ENCODE measurements around the gene ANGPTL2.

The ANGPTL2 gene

DNA sequence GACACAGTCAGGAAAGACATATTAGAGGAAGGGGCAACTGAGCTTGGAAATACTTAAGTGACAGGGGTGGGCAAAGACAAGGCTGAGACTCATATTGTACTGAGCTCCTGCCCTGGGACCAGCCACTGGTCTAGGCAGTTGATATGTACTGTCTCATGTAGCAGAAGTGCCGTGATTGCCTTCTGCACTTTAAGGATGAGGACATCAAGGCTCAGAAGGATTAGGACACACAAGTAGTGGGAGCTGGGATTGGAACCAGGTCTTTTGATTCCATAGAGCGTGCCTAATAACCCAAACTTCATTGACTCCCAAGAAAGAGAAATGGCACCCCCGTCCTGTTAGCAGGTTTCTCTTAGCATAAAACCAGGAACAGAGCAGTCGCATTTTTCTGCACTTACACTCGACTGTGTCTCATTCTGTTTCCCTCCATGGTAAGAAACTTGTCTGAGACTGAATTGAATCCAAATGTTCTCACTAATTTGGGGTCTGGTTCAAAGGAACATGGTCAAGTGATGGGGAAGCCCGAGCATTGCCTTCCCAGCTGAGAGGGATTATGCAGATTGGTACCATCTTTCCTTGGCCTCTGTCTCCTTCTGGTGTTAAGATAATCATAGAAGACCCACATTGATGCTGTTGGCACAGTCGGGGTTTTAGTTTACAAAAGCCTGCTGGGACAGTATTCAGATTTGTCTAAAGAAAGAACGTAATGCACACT lies 70.4 kb downstream of the ANGPTL2 start:
- Histone ChIP-seq H3K27ac (ENCODE audit: low read length) (no peak overlapping the region), H3K36me3 (replicated peaks; ENCODE audit: low read depth, low read length) (no peaks in the 10 kb centered on the region), H3K9ac (ENCODE audit: low read length) (no peak overlapping the region), H3K4me2 (ENCODE audit: low read length) (no peak overlapping the region), H3K27me3 (ENCODE audit: low read depth, low read length) (no peaks in the 10 kb centered on the region), H3K9me3 (ENCODE audit: insufficient read depth, low read length) (no peaks in the 10 kb centered on the region), H3K4me3 (ENCODE audit: low read length) (no peak overlapping the region), H2AFZ (ENCODE audit: low read depth, low read length) (no peak overlapping the region), H3K79me2 (ENCODE audit: low read length) (no peaks in the 10 kb centered on the region), H4K20me1 (ENCODE audit: insufficient read depth, low read length) (no peaks in the 10 kb centered on the region), H3K4me1 (ENCODE audit: low read length) (peaks cover 7% of the 10 kb centered on the region)
- TF ChIP-seq, protein P1, sequence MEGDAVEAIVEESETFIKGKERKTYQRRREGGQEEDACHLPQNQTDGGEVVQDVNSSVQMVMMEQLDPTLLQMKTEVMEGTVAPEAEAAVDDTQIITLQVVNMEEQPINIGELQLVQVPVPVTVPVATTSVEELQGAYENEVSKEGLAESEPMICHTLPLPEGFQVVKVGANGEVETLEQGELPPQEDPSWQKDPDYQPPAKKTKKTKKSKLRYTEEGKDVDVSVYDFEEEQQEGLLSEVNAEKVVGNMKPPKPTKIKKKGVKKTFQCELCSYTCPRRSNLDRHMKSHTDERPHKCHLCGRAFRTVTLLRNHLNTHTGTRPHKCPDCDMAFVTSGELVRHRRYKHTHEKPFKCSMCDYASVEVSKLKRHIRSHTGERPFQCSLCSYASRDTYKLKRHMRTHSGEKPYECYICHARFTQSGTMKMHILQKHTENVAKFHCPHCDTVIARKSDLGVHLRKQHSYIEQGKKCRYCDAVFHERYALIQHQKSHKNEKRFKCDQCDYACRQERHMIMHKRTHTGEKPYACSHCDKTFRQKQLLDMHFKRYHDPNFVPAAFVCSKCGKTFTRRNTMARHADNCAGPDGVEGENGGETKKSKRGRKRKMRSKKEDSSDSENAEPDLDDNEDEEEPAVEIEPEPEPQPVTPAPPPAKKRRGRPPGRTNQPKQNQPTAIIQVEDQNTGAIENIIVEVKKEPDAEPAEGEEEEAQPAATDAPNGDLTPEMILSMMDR (IDR thresholded peaks at IDR 0.05; ENCODE audit: low read depth, low read length): no peak
- TF ChIP-seq EZH2phosphoT487 (IDR thresholded peaks at IDR 0.05; ENCODE audit: low read depth): no peak

DNA sequence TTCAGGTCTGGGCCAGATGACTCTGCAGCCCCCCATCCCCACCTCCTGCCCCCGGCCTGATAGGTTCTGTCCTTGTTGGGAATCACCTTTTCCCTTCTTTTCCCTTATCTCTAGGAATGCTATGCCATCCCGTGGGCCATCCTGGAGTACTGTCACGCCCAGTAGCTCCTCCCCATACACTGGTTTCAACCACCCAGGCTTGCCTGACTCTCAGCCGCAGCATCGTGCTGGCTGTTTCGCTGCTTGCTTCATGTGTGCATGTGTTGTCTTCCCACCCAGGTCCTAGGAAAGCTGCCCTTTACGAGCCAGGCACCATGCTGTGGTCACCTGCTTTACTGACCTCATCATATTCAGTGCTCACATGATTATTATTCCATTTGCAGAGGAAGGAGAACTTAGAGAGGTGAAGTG lies 71.8 kb downstream of the ANGPTL2 start:
- no peaks in the 10 kb centered on the region for H4K20me1 ChIP-seq (ENCODE audit: insufficient read depth, low read length)
- no peak overlapping the region for H3K4me2 ChIP-seq (ENCODE audit: low read length)
- H3K79me2 ChIP-seq (ENCODE audit: low read length): no peaks in the 10 kb centered on the region
- H3K4me1 ChIP-seq (ENCODE audit: low read length): peaks cover 7% of the 10 kb centered on the region
- no peaks in the 10 kb centered on the region for H3K36me3 ChIP-seq (replicated peaks; ENCODE audit: low read depth, low read length)
- no peak overlapping the region for H2AFZ ChIP-seq (ENCODE audit: low read depth, low read length)
- H3K9me3 ChIP-seq (ENCODE audit: insufficient read depth, low read length): no peaks in the 10 kb centered on the region
- TF ChIP-seq, protein P1 (IDR thresholded peaks at IDR 0.05; ENCODE audit: low read depth, low read length): no peak
- TF ChIP-seq EZH2phosphoT487 (IDR thresholded peaks at IDR 0.05; ENCODE audit: low read depth): no peak
- no peak overlapping the region for H3K27ac ChIP-seq (ENCODE audit: low read length)
- H3K27me3 ChIP-seq (ENCODE audit: low read depth, low read length): no peaks in the 10 kb centered on the region; the same call in 1 of the 2 replicates
- H3K4me3 ChIP-seq (ENCODE audit: low read length): no peak overlapping the region
- H3K9ac ChIP-seq (ENCODE audit: low read length): no peak overlapping the region

DNA sequence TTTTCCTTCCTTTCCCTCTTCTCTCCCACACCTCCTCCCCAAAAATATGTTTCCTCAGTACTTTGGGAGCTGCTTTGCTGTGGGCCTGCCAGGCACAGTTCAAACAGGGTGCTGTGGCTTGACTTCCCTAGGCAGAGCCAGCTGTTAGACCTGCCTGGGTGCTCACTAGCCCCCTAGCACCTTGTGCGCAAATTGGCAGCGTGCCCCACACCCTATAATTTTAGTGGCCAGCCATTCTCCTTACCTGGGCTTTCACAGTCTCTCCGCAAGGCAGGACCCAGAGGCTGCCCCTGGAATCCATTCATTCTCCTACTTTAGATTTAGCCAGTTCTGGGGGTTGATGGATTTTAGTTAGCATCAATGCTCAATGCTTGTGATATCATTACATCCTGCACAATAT lies 72.3 kb downstream of the ANGPTL2 start:
- no peak overlapping the region for H2AFZ ChIP-seq (ENCODE audit: low read depth, low read length)
- H3K4me3 ChIP-seq (ENCODE audit: low read length): no peak overlapping the region

DNA sequence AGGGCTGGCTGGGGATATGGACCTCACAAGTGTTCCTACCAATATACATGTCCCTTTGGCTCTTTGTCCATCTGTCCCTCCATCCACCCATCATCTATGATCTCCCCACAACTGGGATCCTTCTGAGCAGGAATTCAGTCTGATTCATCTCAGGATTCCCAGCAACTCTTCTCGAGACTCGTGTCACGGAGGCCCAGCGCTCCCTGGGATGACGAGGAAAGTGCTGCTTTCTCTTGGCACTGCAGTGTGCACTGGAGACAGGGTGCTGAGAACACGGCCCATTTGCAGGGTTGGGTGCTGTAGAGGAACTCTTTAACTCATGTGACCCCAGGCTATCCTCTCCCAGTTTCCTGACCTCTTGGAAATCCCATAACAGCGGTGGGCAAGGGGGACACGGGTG lies 72.9 kb downstream of the ANGPTL2 start:
- TF ChIP-seq, protein P1 (IDR thresholded peaks at IDR 0.05; ENCODE audit: low read depth, low read length): no peak
- TF ChIP-seq EZH2phosphoT487 (IDR thresholded peaks at IDR 0.05; ENCODE audit: low read depth): no peak
- Histone ChIP-seq H3K9ac (ENCODE audit: low read length) (no peak overlapping the region), H3K4me2 (ENCODE audit: low read length) (no peak overlapping the region), H3K9me3 (ENCODE audit: insufficient read depth, low read length) (no peaks in the 10 kb centered on the region), H2AFZ (ENCODE audit: low read depth, low read length) (no peak overlapping the region), H3K79me2 (ENCODE audit: low read length) (no peaks in the 10 kb centered on the region), H3K36me3 (replicated peaks; ENCODE audit: low read depth, low read length) (no peaks in the 10 kb centered on the region), H3K27me3 (ENCODE audit: low read depth, low read length) (peaks cover 4% of the 10 kb centered on the region; the same call in 1 of the 2 replicates), H3K4me3 (ENCODE audit: low read length) (no peak overlapping the region), H3K27ac (ENCODE audit: low read length) (no peak overlapping the region), H3K4me1 (ENCODE audit: low read length) (peaks cover 7% of the 10 kb centered on the region), H4K20me1 (ENCODE audit: insufficient read depth, low read length) (no peaks in the 10 kb centered on the region)

More for the DNA sequence above, 72.3 kb downstream of the ANGPTL2 start:
- no peaks in the 10 kb centered on the region for H3K79me2 ChIP-seq (ENCODE audit: low read length)
- no peak overlapping the region for H3K9ac ChIP-seq (ENCODE audit: low read length)
- H3K4me2 ChIP-seq (ENCODE audit: low read length): no peak overlapping the region
- TF ChIP-seq, protein P1 (IDR thresholded peaks at IDR 0.05; ENCODE audit: low read depth, low read length): no peak
- TF ChIP-seq EZH2phosphoT487 (IDR thresholded peaks at IDR 0.05; ENCODE audit: low read depth): no peak
- peaks cover 7% of the 10 kb centered on the region for H3K4me1 ChIP-seq (ENCODE audit: low read length)
- no peaks in the 10 kb centered on the region for H3K9me3 ChIP-seq (ENCODE audit: insufficient read depth, low read length)
- H3K36me3 ChIP-seq (replicated peaks; ENCODE audit: low read depth, low read length): no peaks in the 10 kb centered on the region
- H3K27ac ChIP-seq (ENCODE audit: low read length): no peak overlapping the region
- peaks cover 2% of the 10 kb centered on the region; the same call in 1 of the 2 replicates for H3K27me3 ChIP-seq (ENCODE audit: low read depth, low read length)
- H4K20me1 ChIP-seq (ENCODE audit: insufficient read depth, low read length): no peaks in the 10 kb centered on the region
